Stimulated activated CD8-positive, alpha-beta memory T cell treated with anti-CD3 and anti-CD28 coated beads, Interleukin-12 subunit alpha, Interleukin-12 subunit beta, amount 100 ng/mL, for 24 hours (primary cell): Measurements from ENCODE around the gene DIS3L2.
"Not testable (repeated sequence)": the region's sequence is repeated elsewhere in the genome, so short reads cannot be mapped to it uniquely, and the experiment has no call there.

Experiments used
- DNase-seq: peaks from one replicate; pipeline ENCODE4 v3.0.0-alpha.2; 2020; ENCODE audit errors: extremely low read depth

DIS3L2 gene

GRCh38 chr2:232332940-232333259 is 371.4 kb downstream of the DIS3L2 start:
- DNase-seq, result no peak

- DNase-seq, result no peak
These were observed 372.0 kb downstream of the DIS3L2 start for GRCh38 chr2:232333361-232334135.

DNA sequence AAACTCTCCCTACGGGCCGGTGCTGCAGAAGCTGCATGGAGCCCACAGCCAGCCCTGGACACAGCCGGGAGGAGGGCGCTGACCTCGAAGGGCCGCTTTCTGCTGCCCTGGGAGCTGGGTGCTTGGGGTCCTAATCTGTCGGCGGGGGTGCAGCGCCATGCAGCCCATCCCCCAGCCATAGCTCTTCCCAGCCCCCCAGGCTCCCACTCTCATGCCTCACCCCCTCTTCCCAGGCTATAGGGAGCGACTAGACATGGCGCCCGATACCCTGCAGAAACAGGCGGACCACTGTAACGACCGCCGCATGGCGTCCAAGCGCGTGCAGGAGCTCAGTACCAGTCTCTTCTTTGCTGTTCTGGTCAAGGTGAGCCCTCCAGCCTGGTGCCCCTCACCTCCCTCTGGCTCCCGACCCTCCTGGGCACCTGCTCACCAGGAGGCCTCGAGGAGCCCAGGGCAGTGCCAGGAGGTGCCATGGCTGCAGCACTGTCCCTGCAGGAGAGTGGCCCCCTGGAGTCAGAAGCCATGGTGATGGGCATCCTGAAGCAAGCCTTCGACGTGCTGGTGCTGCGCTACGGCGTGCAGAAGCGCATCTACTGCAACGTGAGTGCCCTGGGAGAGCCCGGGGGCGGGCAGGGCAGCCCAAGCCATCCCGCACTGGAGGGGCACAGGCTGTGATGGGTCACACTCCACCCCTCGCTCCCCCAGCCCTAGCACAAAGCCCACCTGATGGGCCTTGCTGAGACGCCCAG is 372.8 kb downstream of the DIS3L2 start:
- not testable (repeated sequence) for DNase-seq

GRCh38 chr2:232334885-232335205 is 373.3 kb downstream of the DIS3L2 start:
- DNase-seq, result not testable (repeated sequence)

DNA sequence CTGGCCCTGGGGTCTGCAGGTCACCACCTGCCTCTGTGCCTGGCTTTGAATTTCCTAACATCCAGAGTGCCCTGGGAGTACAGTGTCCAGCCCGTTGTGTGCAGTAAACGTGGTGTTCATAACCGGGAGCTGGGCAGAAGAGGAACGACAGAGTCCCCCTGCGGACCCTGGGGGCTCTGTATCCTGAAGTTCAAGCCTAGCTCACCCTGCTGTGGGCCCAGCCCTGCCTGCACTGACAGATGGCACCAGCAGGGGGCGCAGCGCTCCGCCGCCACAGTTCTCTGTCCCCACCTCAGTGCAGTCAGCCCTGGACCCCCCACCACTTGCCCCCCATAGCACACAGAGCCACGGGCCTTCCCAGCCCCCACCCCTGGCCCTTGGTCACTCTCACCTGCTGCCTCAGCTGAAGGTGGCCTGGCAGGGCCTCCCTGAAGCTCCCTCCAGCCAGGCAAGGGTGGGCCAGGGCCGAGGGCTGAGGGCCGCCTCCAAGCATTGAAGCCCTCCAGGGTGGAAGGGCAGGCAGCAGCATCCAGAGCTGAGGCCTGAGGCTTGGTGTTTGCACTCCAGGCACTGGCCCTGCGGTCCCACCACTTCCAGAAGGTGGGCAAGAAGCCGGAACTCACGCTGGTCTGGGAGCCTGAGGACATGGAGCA is 373.8 kb downstream of the DIS3L2 start:
- not testable (repeated sequence) for DNase-seq

GRCh38 chr2:232335859-232336215 is 374.3 kb downstream of the DIS3L2 start:
- no peak for DNase-seq

- DNase-seq, result no peak
These were observed 374.8 kb downstream of the DIS3L2 start for GRCh38 chr2:232336241-232336736.

GRCh38 chr2:232336981-232337720 is 375.6 kb downstream of the DIS3L2 start:
- no peak for DNase-seq

- not testable (repeated sequence) for DNase-seq
These were observed 376.7 kb downstream of the DIS3L2 start for GRCh38 chr2:232338094-232338758.

- no peak for DNase-seq
These were observed 377.2 kb downstream of the DIS3L2 start for GRCh38 chr2:232338759-232339106.

GRCh38 chr2:232339121-232340081 is 377.9 kb downstream of the DIS3L2 start:
- DNase-seq, result no peak

GRCh38 chr2:232340171-232340935 is 378.8 kb downstream of the DIS3L2 start:
- no peak for DNase-seq

DNA sequence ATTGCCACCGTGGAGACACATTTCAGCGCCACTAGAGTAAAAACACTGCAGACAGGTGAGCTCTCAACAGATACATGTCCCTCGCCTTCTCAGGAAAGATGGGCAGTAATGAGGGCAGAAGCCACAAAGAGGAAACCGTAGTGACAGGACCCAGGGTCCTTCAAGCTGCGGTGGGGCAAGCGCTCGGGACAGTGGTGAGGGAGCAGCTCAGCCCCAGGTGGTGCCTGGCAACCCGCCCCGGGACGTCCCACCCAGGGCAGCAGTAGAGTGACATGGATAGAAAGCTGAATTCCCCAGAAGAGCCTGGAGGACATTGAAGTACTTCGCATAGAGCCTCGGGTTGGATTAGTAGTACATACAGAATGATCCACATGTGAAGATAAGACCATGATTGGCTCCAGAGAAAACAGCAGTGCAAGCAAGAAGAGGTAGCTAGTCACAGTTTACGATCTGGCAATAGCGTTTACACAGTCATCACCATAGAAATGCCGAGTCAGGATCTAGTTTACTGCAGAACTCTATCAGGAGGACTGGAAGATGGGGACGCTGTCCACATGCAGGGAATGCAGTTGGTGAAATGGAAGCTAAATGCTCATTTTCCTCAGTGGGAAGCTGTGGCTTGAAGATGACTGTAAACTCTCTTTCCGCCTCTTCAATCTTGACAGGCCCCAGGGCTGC is 379.7 kb downstream of the DIS3L2 start:
- DNase-seq, result no peak

- no peak for DNase-seq
These were observed 380.2 kb downstream of the DIS3L2 start for GRCh38 chr2:232341739-232342126.

- DNase-seq, result no peak
These were observed 381.4 kb downstream of the DIS3L2 start for GRCh38 chr2:232342635-232343565.

DNA sequence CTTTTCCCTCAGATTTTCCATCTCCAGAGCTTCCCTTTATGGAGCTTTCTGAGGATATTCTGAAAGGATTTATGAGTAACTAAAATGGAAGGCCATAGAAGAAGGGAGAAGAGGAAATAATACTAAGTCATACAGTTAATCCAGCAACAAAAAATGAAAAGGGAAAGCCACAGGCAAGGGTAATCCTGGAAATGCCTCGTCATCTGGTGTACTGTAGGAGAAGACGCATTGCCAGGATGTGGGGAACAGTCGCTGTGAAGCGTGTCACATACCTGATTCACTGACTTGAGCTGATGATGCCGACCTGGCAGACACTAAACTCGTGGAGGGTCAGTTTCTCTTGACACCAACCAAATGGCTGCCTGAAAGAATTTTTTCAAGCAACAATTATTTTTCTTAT is 382.3 kb downstream of the DIS3L2 start:
- no peak for DNase-seq

- no peak for DNase-seq
These were observed 383.7 kb downstream of the DIS3L2 start for GRCh38 chr2:232345251-232345650.

GRCh38 chr2:232347369-232347768 is 385.9 kb downstream of the DIS3L2 start:
- DNase-seq, result no peak
